Spleen (tissue), 7 donors: ENCODE data around the gene ART1.

Experiments
- POLR2A ChIP-seq, 3 donors: fragments of 450-650 bp; IDR thresholded peaks; one replicate each; pipeline ENCODE4 v1.5.1; 2017; ENCODE audit warnings: antibody characterized with exemption in 3 of 3, mild to moderate bottlenecking in 1 of 3
- TF ChIP-seq, protein P1 (sequence below), 11 experiments: fragments of 200-600 bp in 7 of 11; fragments of 450-650 bp in 4 of 11; sonication (generic) in 4 of 11; IDR thresholded peaks in 8 of 11; conservative IDR thresholded peaks in 3 of 11; 1 replicate in 7 of 11; 2 replicates in 4 of 11; pipeline versions ENCODE4 v1.4.0 to v1.8.0; 2016 to 2021; ENCODE audit warnings: antibody characterized with exemption in 11 of 11, inconsistent platforms in 4 of 11, mild to moderate bottlenecking in 1 of 11
- donor health status: DM: no; HTN: no; CAD: no; lungs with moderate emphysema.
- donor health status: DM: no; HTN: no; CAD: no.
- donor health status: DM: no; HTN: no; CAD: no.

GRCh38 chr11:3611976-3612678 lies 32.8 kb upstream of the ART1 start:
- TF ChIP-seq, protein P1, sequence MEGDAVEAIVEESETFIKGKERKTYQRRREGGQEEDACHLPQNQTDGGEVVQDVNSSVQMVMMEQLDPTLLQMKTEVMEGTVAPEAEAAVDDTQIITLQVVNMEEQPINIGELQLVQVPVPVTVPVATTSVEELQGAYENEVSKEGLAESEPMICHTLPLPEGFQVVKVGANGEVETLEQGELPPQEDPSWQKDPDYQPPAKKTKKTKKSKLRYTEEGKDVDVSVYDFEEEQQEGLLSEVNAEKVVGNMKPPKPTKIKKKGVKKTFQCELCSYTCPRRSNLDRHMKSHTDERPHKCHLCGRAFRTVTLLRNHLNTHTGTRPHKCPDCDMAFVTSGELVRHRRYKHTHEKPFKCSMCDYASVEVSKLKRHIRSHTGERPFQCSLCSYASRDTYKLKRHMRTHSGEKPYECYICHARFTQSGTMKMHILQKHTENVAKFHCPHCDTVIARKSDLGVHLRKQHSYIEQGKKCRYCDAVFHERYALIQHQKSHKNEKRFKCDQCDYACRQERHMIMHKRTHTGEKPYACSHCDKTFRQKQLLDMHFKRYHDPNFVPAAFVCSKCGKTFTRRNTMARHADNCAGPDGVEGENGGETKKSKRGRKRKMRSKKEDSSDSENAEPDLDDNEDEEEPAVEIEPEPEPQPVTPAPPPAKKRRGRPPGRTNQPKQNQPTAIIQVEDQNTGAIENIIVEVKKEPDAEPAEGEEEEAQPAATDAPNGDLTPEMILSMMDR (IDR thresholded peaks at IDR 0.05 in 8 of 11, conservative IDR thresholded peaks at IDR 0.05 in 3 of 11) = no peak
- no peak for TF ChIP-seq POLR2A (IDR thresholded peaks at IDR 0.05)
